Right lobe of liver (tissue), 6 donors: ENCODE data around the gene SF1. TPM values are rescaled to one million over a fixed set of nuclear protein-coding genes. Genes with fewer than 3 reads are reported as not detected.

ENCODE experiments used
- ATAC-seq, 4 donors: fragments of 200-7000 bp; cut with Tn5 transposase; one replicate each; pipeline ENCODE4 v1.9.1; 2020; ENCODE audit warnings: mild to moderate bottlenecking in 4 of 4, moderate library complexity in 4 of 4
- DNase-seq, 3 donors: peaks; one replicate each; pipeline ENCODE4 v3.0.0-alpha.2; 2020
- H3K27ac ChIP-seq, 3 donors: fragments of 200-600 bp; one replicate each; pipeline ENCODE4 v1.8.0; 2022
- H3K27me3 ChIP-seq, 2 donors: fragments of 200-600 bp; one replicate each; pipeline ENCODE4 v1.8.0; 2022
- H3K36me3 ChIP-seq, 4 donors: fragments of 200-600 bp; sonication (generic) in 1 of 4; one replicate each; pipeline versions ENCODE4 v1.5.1 to v1.8.0; 2017 to 2022; ENCODE audit warnings: control low read depth in 1 of 4
- H3K4me1 ChIP-seq, 4 donors: fragments of 200-600 bp; sonication (generic) in 1 of 4; one replicate each; pipeline versions ENCODE4 v1.5.1 to v1.8.0; 2017 to 2022; ENCODE audit warnings: control low read depth in 1 of 4
- H3K4me3 ChIP-seq, 3 donors: fragments of 200-600 bp; one replicate each; pipeline ENCODE4 v1.8.0; 2022
- H3K9me3 ChIP-seq, 4 donors: fragments of 200-600 bp; sonication (generic) in 1 of 4; one replicate each; pipeline versions ENCODE4 v1.5.1 to v1.8.0; 2017 to 2022; ENCODE audit warnings: control low read depth in 1 of 4
- POLR2A ChIP-seq: fragments of 450-650 bp; IDR thresholded peaks from one replicate; pipeline ENCODE4 v1.6.1; 2017; ENCODE audit warnings: antibody characterized with exemption, mild to moderate bottlenecking
- WGBS: methylation state at CpG from one replicate; pipeline ENCODE4 v1.1.6; 2018; ENCODE audit warnings: low coverage, low lambda C conversion rate; ENCODE audit not compliant: insufficient coverage; ENCODE audit errors: missing lambda C conversion rate; 5-methylcytosine and 5-hydroxymethylcytosine counted together
- intact Hi-C, 2 donors: fragments of 100-400 bp; cut with DNase I; formaldehyde crosslinking; loops; one replicate each; pipeline versions ENCODE4 v1.11.2 to v1.14.1; 2022
- total RNA-seq, 6 experiments: library from RNA; depleted of rRNA in 2 of 6; stranded (reverse); fragments of >200 nt in 2 of 6; fragmentation: NEBNext Ultra II Directional in 3 of 6; extraction: Animal tissue kit (Norgen Biotek cat#: 25700) in 3 of 6; gene quantifications; one replicate each; pipeline versions ENCODE4 v1.1.0 to v1.2.4, GENCODE V29; 2016 to 2023
- TF ChIP-seq, protein P1 (sequence below), 4 donors: fragments of 200-600 bp in 3 of 4; fragments of 450-650 bp in 1 of 4; IDR thresholded peaks; one replicate each; pipeline versions ENCODE4 v1.5.1 to v1.8.0; 2016 to 2022; ENCODE audit warnings: antibody characterized with exemption in 4 of 4, mild to moderate bottlenecking in 2 of 4
- donor health status: DM: no; HTN: yes; CAD: no.
- donor health status: DM: no; HTN: no; CAD: no.
- donor health status: DM: no; HTN: no; CAD: no.
- donor health status: DM: no; HTN: yes; CAD: no.
- donor health status: DM: no; HTN: yes; CAD: no.

SF1 gene
- total RNA-seq, 6 experiments from 2014 or later: 92.7 to 164 (median 141) TPM

GRCh38 chr11:64799256-64799622, 20.9 kb upstream of the SF1 start:
- WGBS: no CpG with 5 or more reads among the region's 7 CpGs
- peaks cover 0 to 9% (median 4%) of the 10 kb centered on the region in 4 donors for H3K4me1 ChIP-seq
- no peak overlapping the region for H3K4me3 ChIP-seq
- H3K27ac ChIP-seq: no peak overlapping the region
- no peaks in the 10 kb centered on the region for H3K9me3 ChIP-seq
- TF ChIP-seq POLR2A: no peak
- TF ChIP-seq, protein P1, sequence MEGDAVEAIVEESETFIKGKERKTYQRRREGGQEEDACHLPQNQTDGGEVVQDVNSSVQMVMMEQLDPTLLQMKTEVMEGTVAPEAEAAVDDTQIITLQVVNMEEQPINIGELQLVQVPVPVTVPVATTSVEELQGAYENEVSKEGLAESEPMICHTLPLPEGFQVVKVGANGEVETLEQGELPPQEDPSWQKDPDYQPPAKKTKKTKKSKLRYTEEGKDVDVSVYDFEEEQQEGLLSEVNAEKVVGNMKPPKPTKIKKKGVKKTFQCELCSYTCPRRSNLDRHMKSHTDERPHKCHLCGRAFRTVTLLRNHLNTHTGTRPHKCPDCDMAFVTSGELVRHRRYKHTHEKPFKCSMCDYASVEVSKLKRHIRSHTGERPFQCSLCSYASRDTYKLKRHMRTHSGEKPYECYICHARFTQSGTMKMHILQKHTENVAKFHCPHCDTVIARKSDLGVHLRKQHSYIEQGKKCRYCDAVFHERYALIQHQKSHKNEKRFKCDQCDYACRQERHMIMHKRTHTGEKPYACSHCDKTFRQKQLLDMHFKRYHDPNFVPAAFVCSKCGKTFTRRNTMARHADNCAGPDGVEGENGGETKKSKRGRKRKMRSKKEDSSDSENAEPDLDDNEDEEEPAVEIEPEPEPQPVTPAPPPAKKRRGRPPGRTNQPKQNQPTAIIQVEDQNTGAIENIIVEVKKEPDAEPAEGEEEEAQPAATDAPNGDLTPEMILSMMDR (IDR thresholded peaks at IDR 0.05): no peak
- DNase-seq (no peak), ATAC-seq (no peak)
- peaks cover 0 to under 1% (median 0%) of the 10 kb centered on the region in 4 donors for H3K36me3 ChIP-seq
- no peaks in the 10 kb centered on the region for H3K27me3 ChIP-seq
- intact Hi-C loops: no loop called here

GRCh38 chr11:64796757-64797541, 18.6 kb upstream of the SF1 start:
- no peaks in the 10 kb centered on the region for H3K36me3 ChIP-seq
- no peaks in the 10 kb centered on the region for H3K4me1 ChIP-seq
- intact Hi-C loops: no loop called here
- 100% methylated on average over 2 of the region's 19 CpGs for WGBS
- no peak for ATAC-seq
- no peak overlapping the region for H3K27ac ChIP-seq
- no peaks in the 10 kb centered on the region for H3K9me3 ChIP-seq
- no peak overlapping the region for H3K4me3 ChIP-seq
- DNase-seq: peak in 1 of 3 donors; percentile 48
- H3K27me3 ChIP-seq: no peaks in the 10 kb centered on the region
- TF ChIP-seq POLR2A: no peak
- TF ChIP-seq, protein P1 (IDR thresholded peaks at IDR 0.05): no peak

- Histone ChIP-seq H3K4me3 (no peak overlapping the region), H3K36me3 (no peaks in the 10 kb centered on the region), H3K4me1 (no peaks in the 10 kb centered on the region), H3K27ac (no peak overlapping the region), H3K27me3 (no peaks in the 10 kb centered on the region), H3K9me3 (no peaks in the 10 kb centered on the region)
- TF ChIP-seq, protein P1 (IDR thresholded peaks at IDR 0.05): no peak
- no peak for TF ChIP-seq POLR2A
- WGBS: 76% methylated on average over 8 of the region's 19 CpGs
- intact Hi-C loops: no loop called here
- no peak for ATAC-seq
- peak in 1 of 3 donors; percentile 51 for DNase-seq
Measured at GRCh38 chr11:64796047-64796756, 17.9 kb upstream of the SF1 start.

GRCh38 chr11:64794526-64794925, 16.2 kb upstream of the SF1 start:
- peak in 1 of 3 donors; percentile 27 for DNase-seq

More at GRCh38 chr11:64794526-64794925, 16.2 kb upstream of the SF1 start:
- intact Hi-C loops: loop anchor here in 1 of 2 donors (5.0 kb wide), 1 partner anchor 43 kb away; no protein-coding TSS in a partner anchor
- H3K27me3 ChIP-seq: no peaks in the 10 kb centered on the region
- no peak overlapping the region for H3K27ac ChIP-seq
- no peak for ATAC-seq
- 100% methylated on average over 8 of the region's 10 CpGs for WGBS
- no peaks in the 10 kb centered on the region for H3K36me3 ChIP-seq
- no peak overlapping the region for H3K4me3 ChIP-seq
- TF ChIP-seq, protein P1 (IDR thresholded peaks at IDR 0.05): no peak
- no peak for TF ChIP-seq POLR2A
- H3K4me1 ChIP-seq: no peaks in the 10 kb centered on the region
- H3K9me3 ChIP-seq: no peaks in the 10 kb centered on the region
